Tibial nerve (tissue), 3 donors: ENCODE measurements around the gene AFF3.

Experiments used
- CTCF ChIP-seq, 5 experiments: fragments of 200-600 bp in 3 of 5; fragments of 450-650 bp in 2 of 5; sonication (generic) in 3 of 5; IDR thresholded peaks; one replicate each; pipeline ENCODE4 v1.5.1; 2016 to 2019; ENCODE audit warnings: antibody characterized with exemption in 5 of 5, mild to moderate bottlenecking in 3 of 5, moderate library complexity in 2 of 5
- POLR2A ChIP-seq, 2 donors: fragments of 450-650 bp; IDR thresholded peaks; one replicate each; pipeline ENCODE4 v1.6.1; 2017; ENCODE audit warnings: antibody characterized with exemption in 2 of 2, mild to moderate bottlenecking in 2 of 2, moderate library complexity in 2 of 2

- TF ChIP-seq CTCF (IDR thresholded peaks at IDR 0.05) (no peak), POLR2A (IDR thresholded peaks at IDR 0.05) (no peak)
These were observed 528.4 kb downstream of the AFF3 start for GRCh38 chr2:99613980-99614379.
